GM12878 (cell line): ENCODE results near the gene VPS26A. TPM values are rescaled to one million over a fixed set of nuclear protein-coding genes. Genes with fewer than 3 reads are reported as not detected.

Experiments
- ATAC-seq: fragments of 200-7000 bp; cut with Tn5 transposase; 3 replicates; pipeline ENCODE4 v1.9.1; 2020; ENCODE audit warnings: mild to moderate bottlenecking, moderate library complexity
- BruUV-seq: library from RNA; stranded (reverse); fragments of 400-500 nt; replicated peaks from 2 replicates; lab custom pipeline; 2021; lab: Mats Ljungman, UMichigan
- CTCF ChIA-PET: fragments of 300-600 bp; sonication (Branson Sonifier 250); formaldehyde crosslinking; extraction: SDS; loops from one replicate; lab custom pipeline; 2021; ENCODE audit warnings: inconsistent platforms; lab: Yijun Ruan, JAX
- POLR2A ChIA-PET: fragments of 350-600 bp; formaldehyde crosslinking; extraction: SDS; loops from one replicate; lab custom pipeline; 2021; ENCODE audit warnings: inconsistent platforms; lab: Charles Lee
- RAD21 ChIA-PET: fragments of 300-600 bp; sonication (Branson Sonifier 250); formaldehyde crosslinking; loops from one replicate; lab custom pipeline; 2023; ENCODE audit warnings: antibody characterized with exemption; ENCODE audit not compliant: unreplicated experiment; lab: Charles Lee
- SMC1A ChIA-PET: fragments of 300-600 bp; sonication (Branson Sonifier 250); formaldehyde crosslinking; loops from one replicate; lab custom pipeline; 2023; ENCODE audit not compliant: unreplicated experiment, uncharacterized antibody; lab: Charles Lee
- DNase-seq: peaks from one replicate; pipeline ENCODE4 v3.0.0-alpha.2; 2011; ENCODE audit warnings: low read depth, low spot score
- FAIRE-seq: peaks from 3 replicates; lab custom pipeline; 2011; peaks lifted over from hg19 to GRCh38; lab: Jason Lieb, UNC
- H2AFZ ChIP-seq: 2 replicates; pipeline ENCODE4 v1.6.0; 2011; ENCODE audit warnings: low read depth, low read length, control low read depth; ENCODE audit not compliant: control insufficient read depth
- H3K27ac ChIP-seq: 2 replicates; pipeline ENCODE4 v1.5.1; 2011; ENCODE audit warnings: control low read depth; ENCODE audit not compliant: control insufficient read depth, insufficient read depth
- H3K27me3 ChIP-seq, 2 experiments: replicated peaks in 1 of 2; 2 replicates each; pipeline versions ENCODE4 v1.6.0 to v1.6.1; 2011; ENCODE audit warnings: low read length in 1 of 2; ENCODE audit not compliant: control insufficient read depth in 2 of 2, insufficient read depth in 2 of 2
- H3K36me3 ChIP-seq, 2 experiments: 2 replicates each; pipeline ENCODE4 v1.5.1; 2011; ENCODE audit warnings: low read length in 1 of 2; ENCODE audit not compliant: control insufficient read depth in 2 of 2, insufficient read depth in 2 of 2
- H3K4me1 ChIP-seq: 2 replicates; pipeline ENCODE4 v1.6.1; 2011; ENCODE audit warnings: mild to moderate bottlenecking, low read length, moderate library complexity, mixed read lengths; ENCODE audit not compliant: control insufficient read depth, insufficient read depth
- H3K4me2 ChIP-seq: 2 replicates; pipeline ENCODE4 v1.6.0; 2011; ENCODE audit warnings: control low read depth; ENCODE audit not compliant: control insufficient read depth, insufficient read depth
- H3K4me3 ChIP-seq: fragments of 200-600 bp; sonication (generic); 2 replicates; pipeline ENCODE4 v1.5.1; 2016
- H3K79me2 ChIP-seq: 2 replicates; pipeline ENCODE4 v1.6.0; 2011; ENCODE audit warnings: low read length; ENCODE audit not compliant: control insufficient read depth, insufficient read depth
- H3K9ac ChIP-seq: 2 replicates; pipeline ENCODE4 v1.8.0; 2011; ENCODE audit warnings: low read length, control low read depth, mixed read lengths; ENCODE audit not compliant: control insufficient read depth, insufficient read depth
- H3K9me3 ChIP-seq: replicated peaks from 3 replicates; pipeline ENCODE4 v1.5.1; 2011; ENCODE audit warnings: mild to moderate bottlenecking, low read length; ENCODE audit not compliant: control insufficient read depth, insufficient read depth
- H4K20me1 ChIP-seq: 2 replicates; pipeline ENCODE4 v1.6.0; 2011; ENCODE audit not compliant: control insufficient read depth, insufficient read depth
- BACH1 ChIP-seq: fragments of 450-650 bp; IDR thresholded peaks from 2 replicates; pipeline ENCODE4 v1.6.1; 2017; ENCODE audit warnings: mild to moderate bottlenecking, borderline replicate concordance
- BCL11A ChIP-seq: IDR thresholded peaks from 2 replicates; pipeline ENCODE4 v1.6.1; 2011; ENCODE audit warnings: low read depth, low read length
- BMI1 ChIP-seq: fragments of 450-650 bp; IDR thresholded peaks from 2 replicates; pipeline ENCODE4 v1.6.1; 2016; ENCODE audit warnings: mild to moderate bottlenecking, moderate library complexity, borderline replicate concordance
- CTCF ChIP-seq, 3 experiments: IDR thresholded peaks in 2 of 3; conservative IDR thresholded peaks in 1 of 3; 2 replicates each; pipeline ENCODE4 v1.5.1; 2011; ENCODE audit warnings: low read depth in 3 of 3, low read length in 3 of 3, mild to moderate bottlenecking in 3 of 3, control low read depth in 2 of 3, moderate library complexity in 2 of 3, inconsistent platforms in 1 of 3, mixed read lengths in 1 of 3; ENCODE audit not compliant: control insufficient read depth in 2 of 3, insufficient read depth in 1 of 3; ENCODE audit errors: extremely low read depth in 1 of 3
- EP300 ChIP-seq, 2 experiments: fragments of 150-350 bp in 1 of 2; IDR thresholded peaks; 2 replicates each; pipeline ENCODE4 v1.6.1; 2011 to 2012; ENCODE audit warnings: low read depth in 2 of 2, low read length in 2 of 2, borderline replicate concordance in 1 of 2, improper control_type of control experiment in 1 of 2, inconsistent platforms in 1 of 2; ENCODE audit not compliant: control insufficient read depth in 1 of 2
- IRF4 ChIP-seq: IDR thresholded peaks from 2 replicates; pipeline ENCODE4 v1.6.1; 2011; ENCODE audit warnings: low read depth, low read length
- RELB ChIP-seq: fragments of 450-650 bp; IDR thresholded peaks from 2 replicates; pipeline ENCODE4 v1.6.1; 2017; ENCODE audit warnings: low read depth, mild to moderate bottlenecking, moderate library complexity
- SMARCA5 ChIP-seq: fragments of 450-650 bp; IDR thresholded peaks from 2 replicates; pipeline ENCODE4 v1.6.1; 2017; ENCODE audit warnings: mild to moderate bottlenecking
- SMC3 ChIP-seq: IDR thresholded peaks from 2 replicates; pipeline ENCODE4 v1.6.1; 2011; ENCODE audit warnings: low read length, improper control_type of control experiment, borderline replicate concordance
- TARDBP ChIP-seq: IDR thresholded peaks from 2 replicates; pipeline ENCODE4 v1.6.1; 2016; ENCODE audit warnings: borderline replicate concordance
- ZBTB11 ChIP-seq: fragments of 450-650 bp; formaldehyde crosslinking; IDR thresholded peaks from 2 replicates; pipeline ENCODE4 v1.5.0; 2022; ENCODE audit warnings: mild to moderate bottlenecking, missing genetic modification characterization
- ZNF217 ChIP-seq: fragments of 450-650 bp; IDR thresholded peaks from 2 replicates; pipeline ENCODE4 v1.6.1; 2017; ENCODE audit warnings: antibody characterized with exemption, mild to moderate bottlenecking
- WGBS: methylation state at CpG from one replicate; pipeline ENCODE4 v1.1.6; 2016; ENCODE audit warnings: low lambda C conversion rate; ENCODE audit not compliant: insufficient replicate concordance, insufficient coverage; ENCODE audit errors: missing lambda C conversion rate; 5-methylcytosine and 5-hydroxymethylcytosine counted together
- in situ Hi-C: fragments of 300-500 bp; cut with MboI; formaldehyde crosslinking; loops from 9 replicates; pipeline ENCODE4 v1.14.3; 2018; ENCODE audit warnings: mixed read lengths
- intact Hi-C: fragments of 100-400 bp; cut with micrococcal nuclease; formaldehyde crosslinking; loops from one replicate; pipeline ENCODE4 v1.14.2; 2022; ENCODE audit not compliant: unreplicated experiment
- polyA plus RNA-seq, 11 experiments: library from polyadenylated mRNA; depleted of rRNA in 4 of 11; unstranded in 6 of 11; stranded (reverse) in 5 of 11; fragments of >200 nt; fragmentation: Nextera tagmentation in 4 of 11; fragmentation: Illumina TruSeq in 1 of 11; extraction: Ambion mirVana in 4 of 11; extraction: Trizol in 1 of 11; gene quantifications; 1 replicate in 1 of 11; 2 replicates in 10 of 11; pipeline versions ENCODE4 v1.2.1 to v1.2.3, GENCODE V29; 2011 to 2016; ENCODE audit warnings: inconsistent platforms in 2 of 11, missing spikeins in 2 of 11, low read depth in 1 of 11
- total RNA-seq, 4 experiments: library from RNA; depleted of rRNA in 3 of 4; stranded (reverse); fragments of >200 nt in 3 of 4; fragmentation: Illumina TruSeq in 1 of 4; extraction: Trizol in 1 of 4; gene quantifications; 2 replicates each; pipeline versions ENCODE4 v1.2.1 to v1.2.3, GENCODE V29; 2013 to 2021

VPS26A gene
- total and polyA plus RNA-seq, 10 of the 15 experiments (the other 5 are each of a cell fraction or from before 2014, with no cell fraction given), result 16.8 to 72.3 (median 26.8) TPM

DNA sequence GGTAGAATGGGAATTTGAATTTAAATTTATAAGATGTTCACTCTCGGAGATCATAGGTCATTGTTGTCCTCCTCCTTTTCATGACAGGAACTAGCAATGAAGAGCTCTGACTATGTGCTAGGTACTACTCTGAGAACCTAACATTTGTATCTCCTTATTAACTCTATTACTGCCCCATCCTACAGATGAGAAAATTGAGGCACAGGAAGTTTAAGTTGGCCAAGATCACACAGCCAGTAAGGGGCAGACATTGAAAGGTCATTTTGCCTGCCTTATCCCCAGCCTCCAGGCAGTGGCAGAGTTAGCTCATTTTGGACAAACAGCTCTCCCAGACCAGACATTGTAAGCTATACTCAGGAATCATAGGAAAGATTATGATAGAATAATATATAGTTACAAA lies 30.0 kb upstream of the VPS26A start (continued):
- TF ChIP-seq CTCF (IDR thresholded peaks at IDR 0.05 in 2 of 3, conservative IDR thresholded peaks at IDR 0.05 in 1 of 3; ENCODE audit: control insufficient read depth in 2 of 3, extremely low read depth in 1 of 3, insufficient read depth in 1 of 3, low read depth in 3 of 3, low read length in 3 of 3) (peak; percentile 10 to 46 (median 28); a peak in 4 of 6 replicates), ZNF217 (0 out of 2 replicates have a peak, but pooled peaks have one; percentile 35), ZBTB11 (CRISPR knock-in tag) (no peak)
- TF ChIP-seq, all 136 proteins: peak for 6

DNA sequence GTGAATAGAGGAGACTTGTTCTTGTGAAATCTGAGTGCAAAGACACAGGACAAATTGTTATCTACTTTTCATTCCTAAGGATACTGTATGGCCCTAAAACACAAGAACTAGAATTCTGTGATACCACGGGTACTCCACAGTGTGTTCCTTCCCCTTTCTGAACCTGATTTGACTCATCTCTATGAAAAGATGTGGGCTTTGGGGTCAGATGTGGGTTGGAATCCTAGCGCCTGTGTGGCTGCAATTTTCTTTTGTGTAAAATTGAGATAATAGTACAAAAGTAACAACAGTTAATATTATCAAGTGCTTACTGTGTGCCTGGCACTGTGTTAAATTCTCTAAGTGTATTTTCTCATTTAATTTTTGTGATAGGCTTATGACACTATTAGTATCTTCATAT lies 27.9 kb upstream of the VPS26A start:
- no peak overlapping the region for H3K9ac ChIP-seq
- peak overlapping the region; percentile 38 for H3K4me2 ChIP-seq
- RAD21 ChIA-PET, result interaction anchor here (0.7 to 18.9 kb wide), 4 partner anchors 26 to 88 kb away, joined by 3 to 544 read pairs (median 130); no protein-coding TSS in a partner anchor
- CTCF ChIA-PET, result interaction anchor here (0.5 to 11.1 kb wide), 13 partner anchors 9 to 298 kb away, joined by 3 to 272 read pairs (median 10); partner anchors contain the start of gene KIFBP
- peaks cover 9% of the 10 kb centered on the region; the same call in 1 of the 2 replicates for H4K20me1 ChIP-seq
- peaks cover 14% of the 10 kb centered on the region for H3K4me1 ChIP-seq
- no peak for FAIRE-seq
- H3K4me3 ChIP-seq, result peak overlapping the region; percentile 54; the same call in 1 of the 2 replicates
- no peaks in the 10 kb centered on the region for H3K9me3 ChIP-seq
- intact Hi-C loops (no loop called here), in situ Hi-C loops (loop anchor here (10.0 kb wide), 1 partner anchor 91 kb away; no protein-coding TSS in a partner anchor)
- peaks cover 87% of the 10 kb centered on the region for H3K79me2 ChIP-seq
- WGBS, result 4% methylated on average over 2 of the region's 2 CpGs
- H2AFZ ChIP-seq, result no peak overlapping the region
- H3K27me3 ChIP-seq, result no peaks in the 10 kb centered on the region
- POLR2A ChIA-PET, result interaction anchor here (1.0 to 13.2 kb wide), 7 partner anchors 8 to 127 kb away, joined by 3 to 312 read pairs (median 21); partner anchors contain the start of gene SRGN
- peak; percentile 40 for ATAC-seq
- no TSS peak for BruUV-seq
- peak overlapping the region; percentile 26; the same call in 1 of the 2 replicates for H3K27ac ChIP-seq
- SMC1A ChIA-PET, result interaction anchor here (0.8 to 16.6 kb wide), 12 partner anchors 10 to 133 kb away, joined by 3 to 355 read pairs (median 4); no protein-coding TSS in a partner anchor
- peaks cover 5 to 38% of the 10 kb centered on the region in 2 experiments for H3K36me3 ChIP-seq
- DNase-seq, result no peak
- TF ChIP-seq SMARCA5, result no peak; the same call in 1 of the 2 replicates
- peak; percentile 59; the same call in 1 of the 2 replicates for TF ChIP-seq ZNF217
- no peak for TF ChIP-seq SMC3
- TF ChIP-seq BMI1, result peak; percentile 39; the same call in 1 of the 2 replicates
- peak; percentile 19 to 70; a peak in 2 of 4 replicates for TF ChIP-seq EP300 (IDR thresholded peaks at IDR 0.05; ENCODE audit: borderline replicate concordance in 1 of 2, control insufficient read depth in 1 of 2, low read depth in 2 of 2, low read length in 2 of 2)
- TF ChIP-seq BCL11A, result peak; percentile 85
- peak; percentile 74; the same call in 1 of the 2 replicates for TF ChIP-seq RELB
- peak; percentile 87; the same call in 1 of the 2 replicates for TF ChIP-seq BACH1
- no peak for TF ChIP-seq TARDBP
- TF ChIP-seq IRF4, result peak; percentile 89
